Ascending aorta (tissue), 2 donors: ENCODE results near the gene TM4SF18. TPM values are rescaled to one million over a fixed set of nuclear protein-coding genes. Genes with fewer than 3 reads are reported as not detected.
"Not testable (repeated sequence)": the region's sequence is repeated elsewhere in the genome, so short reads cannot be mapped to it uniquely, and the experiment has no call there.

Experiments
- DNase-seq, 2 donors: peaks; one replicate each; pipeline ENCODE4 v3.0.0-alpha.2; 2019; ENCODE audit warnings: low spot score in 2 of 2
- H3K27ac ChIP-seq, 2 donors: fragments of 200-600 bp; sonication (generic); one replicate each; pipeline ENCODE4 v1.5.1; 2016 to 2017; ENCODE audit warnings: mild to moderate bottlenecking in 1 of 2
- H3K27me3 ChIP-seq: fragments of 200-600 bp; sonication (generic); one replicate; pipeline ENCODE4 v1.5.1; 2017
- H3K36me3 ChIP-seq, 2 donors: fragments of 200-600 bp; sonication (generic); one replicate each; pipeline ENCODE4 v1.5.1; 2016
- H3K4me1 ChIP-seq, 2 donors: fragments of 200-600 bp; sonication (generic); one replicate each; pipeline ENCODE4 v1.5.1; 2016 to 2017; ENCODE audit warnings: mild to moderate bottlenecking in 1 of 2
- H3K4me3 ChIP-seq, 2 donors: fragments of 200-600 bp; sonication (generic); one replicate each; pipeline ENCODE4 v1.5.1; 2016 to 2017; ENCODE audit warnings: mild to moderate bottlenecking in 1 of 2
- H3K9me3 ChIP-seq, 2 donors: fragments of 200-600 bp; sonication (generic); one replicate each; pipeline ENCODE4 v1.5.1; 2016
- intact Hi-C: fragments of 100-400 bp; cut with DNase I; formaldehyde crosslinking; loops from one replicate; pipeline ENCODE4 v1.15.1; 2023
- total RNA-seq: library from RNA; depleted of rRNA; stranded (reverse); fragments of >200 nt; gene quantifications from one replicate; pipeline ENCODE4 v1.1.0, GENCODE V29; 2016
- TF ChIP-seq, protein P1 (sequence below), 3 experiments: fragments of 200-600 bp in 2 of 3; fragments of 450-650 bp in 1 of 3; sonication (generic) in 2 of 3; IDR thresholded peaks; one replicate each; pipeline ENCODE4 v1.5.1; 2016 to 2019; ENCODE audit warnings: antibody characterized with exemption in 3 of 3, mild to moderate bottlenecking in 1 of 3, moderate library complexity in 1 of 3

Gene TM4SF18
- total RNA-seq, 1 donor from 2014 or later: 6.2 TPM

DNA sequence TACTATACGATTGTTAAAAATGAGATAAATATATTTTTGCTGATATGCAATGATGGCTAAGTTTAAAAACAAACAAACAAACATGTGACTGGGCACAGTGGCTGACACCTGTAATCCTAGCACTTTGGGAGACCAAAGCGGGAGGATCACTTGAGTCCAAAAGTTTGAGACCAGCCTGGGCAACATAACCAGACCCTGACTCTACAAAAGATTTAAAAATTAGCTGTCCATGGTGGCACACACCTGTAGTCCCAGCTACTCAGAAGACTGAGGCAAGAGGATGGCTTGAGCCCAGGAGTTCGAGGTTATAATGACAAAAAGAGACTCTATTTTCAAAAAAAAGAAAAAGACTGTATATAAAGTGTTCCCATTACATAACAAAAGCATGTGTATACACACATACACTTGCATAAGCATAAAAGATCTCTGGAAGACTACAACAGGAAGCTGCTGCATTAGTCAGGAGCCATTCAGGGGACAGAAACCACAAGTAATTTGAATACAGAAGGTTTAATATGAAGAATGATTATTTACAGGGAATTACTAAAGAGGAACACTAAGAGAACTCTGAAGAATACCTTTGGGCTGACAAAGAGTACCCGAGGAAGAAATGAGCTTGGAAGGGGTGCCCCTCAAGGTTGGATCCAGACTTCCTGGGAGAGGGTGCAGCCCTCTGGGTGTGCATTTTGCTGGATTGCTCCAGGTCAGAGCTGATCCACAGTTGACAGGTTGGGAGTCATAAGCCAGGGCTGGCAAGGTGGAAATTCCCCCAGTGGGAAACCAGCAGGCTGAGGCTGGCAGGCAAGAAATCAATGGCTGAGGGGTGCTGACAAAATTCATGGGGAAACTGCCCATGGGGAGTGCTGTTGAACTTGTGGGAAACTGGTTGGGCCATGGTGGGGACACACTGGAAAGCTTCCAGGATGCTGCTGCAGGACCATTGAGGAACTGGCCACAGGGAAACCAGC lies 9.3 kb upstream of the TM4SF18 start:
- no peak overlapping the region for H3K27ac ChIP-seq
- no peaks in the 10 kb centered on the region for H3K27me3 ChIP-seq
- intact Hi-C loops: no loop called here
- TF ChIP-seq, protein P1, sequence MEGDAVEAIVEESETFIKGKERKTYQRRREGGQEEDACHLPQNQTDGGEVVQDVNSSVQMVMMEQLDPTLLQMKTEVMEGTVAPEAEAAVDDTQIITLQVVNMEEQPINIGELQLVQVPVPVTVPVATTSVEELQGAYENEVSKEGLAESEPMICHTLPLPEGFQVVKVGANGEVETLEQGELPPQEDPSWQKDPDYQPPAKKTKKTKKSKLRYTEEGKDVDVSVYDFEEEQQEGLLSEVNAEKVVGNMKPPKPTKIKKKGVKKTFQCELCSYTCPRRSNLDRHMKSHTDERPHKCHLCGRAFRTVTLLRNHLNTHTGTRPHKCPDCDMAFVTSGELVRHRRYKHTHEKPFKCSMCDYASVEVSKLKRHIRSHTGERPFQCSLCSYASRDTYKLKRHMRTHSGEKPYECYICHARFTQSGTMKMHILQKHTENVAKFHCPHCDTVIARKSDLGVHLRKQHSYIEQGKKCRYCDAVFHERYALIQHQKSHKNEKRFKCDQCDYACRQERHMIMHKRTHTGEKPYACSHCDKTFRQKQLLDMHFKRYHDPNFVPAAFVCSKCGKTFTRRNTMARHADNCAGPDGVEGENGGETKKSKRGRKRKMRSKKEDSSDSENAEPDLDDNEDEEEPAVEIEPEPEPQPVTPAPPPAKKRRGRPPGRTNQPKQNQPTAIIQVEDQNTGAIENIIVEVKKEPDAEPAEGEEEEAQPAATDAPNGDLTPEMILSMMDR (IDR thresholded peaks at IDR 0.05): no peak
- H3K4me3 ChIP-seq: no peak overlapping the region
- H3K9me3 ChIP-seq: no peaks in the 10 kb centered on the region
- peaks cover 0 to 15% of the 10 kb centered on the region in 2 donors for H3K4me1 ChIP-seq
- H3K36me3 ChIP-seq: no peaks in the 10 kb centered on the region
- no peak for DNase-seq

DNA sequence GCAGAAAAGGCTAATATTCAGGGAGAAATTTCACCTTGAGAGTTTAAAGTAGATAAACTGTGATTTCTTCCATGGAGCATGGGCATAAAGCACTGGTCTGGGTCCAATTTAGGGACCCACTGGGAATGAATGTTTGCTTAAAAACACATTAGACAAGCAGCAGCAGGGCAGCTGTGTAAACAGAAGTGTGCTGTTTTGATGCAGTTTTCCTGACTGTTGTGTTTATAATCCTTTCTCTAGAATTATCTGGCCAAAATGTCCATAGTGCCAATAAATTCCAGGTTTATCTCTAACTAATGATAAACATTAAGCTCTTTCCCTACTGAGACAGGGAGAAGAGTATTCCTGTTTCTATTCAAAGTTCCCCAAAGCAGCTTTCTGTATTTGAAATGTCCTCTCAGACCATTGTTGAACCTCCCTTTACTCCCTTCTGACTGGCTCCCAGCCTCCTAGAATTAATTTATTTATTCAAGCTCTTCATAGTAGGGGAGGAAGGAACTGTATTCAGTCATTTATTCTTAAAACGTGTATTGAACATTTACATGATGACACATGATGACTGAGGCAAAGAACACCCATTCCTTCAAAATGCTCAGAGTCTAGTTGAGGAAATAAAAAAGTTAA lies 7.0 kb upstream of the TM4SF18 start:
- H3K4me3 ChIP-seq: no peak overlapping the region
- H3K9me3 ChIP-seq: no peaks in the 10 kb centered on the region
- H3K36me3 ChIP-seq: no peaks in the 10 kb centered on the region
- H3K27me3 ChIP-seq: no peaks in the 10 kb centered on the region
- no peak for DNase-seq
- peak overlapping the region; percentile 72 to 78 for H3K27ac ChIP-seq
- peaks cover 0 to 17% of the 10 kb centered on the region in 2 donors for H3K4me1 ChIP-seq
- TF ChIP-seq, protein P1 (IDR thresholded peaks at IDR 0.05): no peak
- intact Hi-C loops: loop anchor here (1.0 to 2.0 kb wide), 2 partner anchors 36 to 40 kb away; partner anchors contain the start of gene TM4SF1

DNA sequence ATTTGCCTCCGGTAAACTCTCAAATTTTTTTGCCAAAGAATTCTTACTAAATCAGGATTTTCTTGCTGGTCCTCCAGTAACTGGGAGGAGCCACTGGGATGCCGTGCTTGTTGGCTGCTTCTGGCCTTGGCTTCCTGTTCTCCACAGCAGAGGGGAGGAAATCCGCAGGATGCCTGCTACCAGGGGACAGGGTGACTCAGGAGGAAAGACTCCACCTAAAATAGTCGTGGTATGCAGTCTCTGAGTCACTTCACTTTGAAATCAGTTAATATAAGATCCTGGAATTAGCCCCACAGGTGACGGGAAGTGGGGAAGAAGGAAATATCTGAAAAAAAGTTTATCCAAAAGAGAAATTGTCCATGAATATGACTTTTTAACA lies 6.5 kb upstream of the TM4SF18 start:
- Histone ChIP-seq H3K27me3 (no peaks in the 10 kb centered on the region), H3K36me3 (no peaks in the 10 kb centered on the region), H3K4me1 (peaks cover 0 to 17% of the 10 kb centered on the region in 2 donors), H3K9me3 (no peaks in the 10 kb centered on the region), H3K4me3 (no peak overlapping the region), H3K27ac (peak overlapping the region; percentile 72 to 78)
- intact Hi-C loops: loop anchor here (1.0 to 10.0 kb wide), 3 partner anchors 37 to 385 kb away; partner anchors contain the start of gene TM4SF1
- TF ChIP-seq, protein P1 (IDR thresholded peaks at IDR 0.05): no peak
- peak; percentile 65 to 96 for DNase-seq

DNA sequence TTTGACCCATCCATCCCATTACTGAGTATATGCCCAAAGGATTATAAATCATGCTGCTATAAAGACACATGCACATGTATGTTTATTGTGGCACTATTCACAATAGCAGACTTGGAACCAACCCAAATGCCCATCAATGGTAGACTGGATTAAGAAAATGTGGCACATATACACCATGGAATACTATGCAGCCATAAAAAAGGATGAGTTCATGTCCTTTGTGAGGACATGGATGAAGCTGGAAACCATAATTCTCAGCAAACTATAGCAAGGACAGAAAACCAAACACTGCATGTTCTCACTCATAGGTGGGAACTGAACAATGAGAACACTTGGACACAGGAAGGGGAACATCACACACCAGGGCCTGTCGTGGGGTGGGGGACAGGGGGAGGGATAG lies 4.0 kb upstream of the TM4SF18 start:
- H3K4me3 ChIP-seq, H3K9me3 ChIP-seq, H3K36me3 ChIP-seq, H3K27me3 ChIP-seq, DNase-seq: not testable (repeated sequence)
- peak overlapping the region; percentile 12 to 57 for H3K27ac ChIP-seq
- H3K4me1 ChIP-seq: peaks cover 0 to 17% of the 10 kb centered on the region in 2 donors
- intact Hi-C loops: loop anchor here (10.0 kb wide), 1 partner anchor 383 kb away; no protein-coding TSS in a partner anchor

DNA sequence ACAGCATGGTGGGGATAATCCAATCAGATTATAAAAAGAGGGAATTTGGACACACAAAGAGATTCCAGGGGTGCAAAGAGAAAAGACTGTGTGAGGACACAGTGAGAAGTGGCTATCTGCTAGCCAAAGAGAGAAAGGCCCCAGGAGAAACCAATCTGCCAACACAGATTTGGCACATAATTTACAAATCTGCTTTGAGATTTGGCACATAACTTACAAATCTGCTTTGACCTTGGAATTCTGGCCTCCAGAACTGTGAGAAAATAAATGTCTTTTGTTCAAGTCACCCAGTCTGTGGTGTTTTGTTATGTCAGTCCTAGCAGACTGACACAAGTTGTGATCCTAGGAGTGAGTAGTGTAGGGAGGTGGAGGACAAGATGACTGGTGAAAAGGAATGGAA lies 3.5 kb upstream of the TM4SF18 start:
- Histone ChIP-seq H3K36me3 (no peaks in the 10 kb centered on the region), H3K4me1 (peaks cover 0 to 17% of the 10 kb centered on the region in 2 donors), H3K27me3 (no peaks in the 10 kb centered on the region), H3K27ac (peak overlapping the region; percentile 12 to 57), H3K9me3 (no peaks in the 10 kb centered on the region), H3K4me3 (no peak overlapping the region)
- intact Hi-C loops: loop anchor here (10.0 kb wide), 1 partner anchor 382 kb away; no protein-coding TSS in a partner anchor
- TF ChIP-seq, protein P1 (IDR thresholded peaks at IDR 0.05): no peak
- no peak for DNase-seq
